ENCODE measurements around the gene STIM1. TPM values are rescaled to one million over a fixed set of nuclear protein-coding genes. Genes with fewer than 3 reads are reported as not detected.

Gene STIM1
- total and polyA plus RNA-seq, 10 of the 15 experiments (the other 5 are each of a cell fraction or from before 2014, with no cell fraction given): 8.6 to 57.7 (median 29.3) TPM

GRCh38 chr11:3959903-3960265 is 104.4 kb downstream of the STIM1 start:
- SMC1A ChIA-PET (ENCODE audit: uncharacterized antibody, unreplicated experiment): interaction anchor here (0.7 to 4.1 kb wide), 14 partner anchors 8 to 116 kb away, joined by 3 to 32 read pairs (median 7); partner anchors contain the start of gene STIM1
- FAIRE-seq (no peak), DNase-seq (ENCODE audit: low read depth, low spot score) (no peak), ATAC-seq (no peak)
- Histone ChIP-seq H4K20me1 (ENCODE audit: control insufficient read depth, insufficient read depth) (no peaks in the 10 kb centered on the region), H3K36me3 (ENCODE audit: control insufficient read depth in 2 of 2, insufficient read depth in 2 of 2, low read length in 1 of 2) (no peaks in the 10 kb centered on the region), H3K9me3 (replicated peaks; ENCODE audit: control insufficient read depth, insufficient read depth, low read length) (no peaks in the 10 kb centered on the region), H3K4me2 (ENCODE audit: control insufficient read depth, insufficient read depth) (no peak overlapping the region), H3K9ac (ENCODE audit: control insufficient read depth, insufficient read depth, low read length) (no peak overlapping the region), H3K27me3 (replicated peaks in 1 of 2; ENCODE audit: control insufficient read depth in 2 of 2, insufficient read depth in 2 of 2, low read length in 1 of 2) (no peaks in the 10 kb centered on the region), H3K79me2 (ENCODE audit: control insufficient read depth, insufficient read depth, low read length) (peaks cover 9% of the 10 kb centered on the region), H3K4me1 (ENCODE audit: control insufficient read depth, insufficient read depth, low read length) (peaks cover 4% of the 10 kb centered on the region; the same call in 1 of the 2 replicates), H3K4me3 (no peak overlapping the region), H3K27ac (ENCODE audit: control insufficient read depth, insufficient read depth) (no peak overlapping the region), H2AFZ (ENCODE audit: control insufficient read depth, low read depth, low read length) (no peak overlapping the region)
- intact Hi-C loops (cut with micrococcal nuclease; ENCODE audit: unreplicated experiment): loop anchor here (2.0 kb wide), 1 partner anchor 53 kb away; no protein-coding TSS in a partner anchor
- POLR2A ChIA-PET: interaction anchor here (0.7 kb wide), 1 partner anchor 123 kb away, joined by 3 read pairs; no protein-coding TSS in a partner anchor
- CTCF ChIA-PET: interaction anchor here (0.6 to 6.5 kb wide), 11 partner anchors 9 to 113 kb away, joined by 3 to 51 read pairs (median 8); partner anchors contain the start of gene STIM1
- in situ Hi-C loops (cut with MboI): no loop called here
- BruUV-seq (replicated peaks): no TSS peak
- RAD21 ChIA-PET (ENCODE audit: unreplicated experiment): interaction anchor here (1.4 to 3.8 kb wide), 5 partner anchors 12 to 123 kb away, joined by 3 to 41 read pairs (median 12); partner anchors contain the start of gene STIM1
- TF ChIP-seq ZNF207 (IDR thresholded peaks at IDR 0.05; ENCODE audit: borderline replicate concordance) (no peak), NFIC (IDR thresholded peaks at IDR 0.05; ENCODE audit: low read depth, low read length) (no peak), USF2 (IDR thresholded peaks at IDR 0.05; ENCODE audit: borderline replicate concordance, low read depth, low read length) (no peak), CEBPB (IDR thresholded peaks at IDR 0.05; ENCODE audit: borderline replicate concordance in 1 of 2, low read depth in 2 of 2, low read length in 2 of 2) (no peak), STAT1 (conservative IDR thresholded peaks at IDR 0.05) (no peak), TCF7 (IDR thresholded peaks at IDR 0.05; ENCODE audit: borderline replicate concordance) (no peak), ZNF622 (IDR thresholded peaks at IDR 0.05) (no peak), ZBTB11 (CRISPR knock-in tag; IDR thresholded peaks at IDR 0.05) (no peak), CREM (IDR thresholded peaks at IDR 0.05; ENCODE audit: low read depth) (no peak), HDAC6 (IDR thresholded peaks at IDR 0.05; ENCODE audit: unreplicated experiment) (no peak), ZNF217 (IDR thresholded peaks at IDR 0.05) (no peak), KDM1A (IDR thresholded peaks at IDR 0.05; ENCODE audit: borderline replicate concordance) (no peak), CBFB (IDR thresholded peaks at IDR 0.05; ENCODE audit: low read depth) (no peak), EED (IDR thresholded peaks at IDR 0.05; ENCODE audit: low read depth) (no peak), E2F8 (IDR thresholded peaks at IDR 0.05; ENCODE audit: low read depth, partially characterized antibody) (no peak), SPI1 (IDR thresholded peaks at IDR 0.05; ENCODE audit: borderline replicate concordance, insufficient read depth, low read depth, low read length) (no peak), PAX8 (IDR thresholded peaks at IDR 0.05) (no peak)

Measured in GM12878 (cell line).